Activated T-cell treated with anti-CD3 and anti-CD28 coated beads, Interleukin-2, amount 50 U/mL, for 24 hours (primary cell): Measurements from ENCODE around the gene VTN.

Experiments used
- DNase-seq: peaks from one replicate; pipeline ENCODE4 v3.0.0-alpha.2; 2020
- H3K27ac Mint-ChIP-seq: 2 replicates; pipeline ENCODE4 v1.8.0; 2020; ENCODE audit warnings: mild to moderate bottlenecking, mixed read lengths
- H3K27me3 Mint-ChIP-seq: 2 replicates; pipeline ENCODE4 v1.8.0; 2020; ENCODE audit warnings: mixed read lengths
- H3K36me3 Mint-ChIP-seq: 2 replicates; pipeline ENCODE4 v1.8.0; 2020; ENCODE audit warnings: low read depth, mixed read lengths
- H3K4me1 Mint-ChIP-seq: 2 replicates; pipeline ENCODE4 v1.8.0; 2020; ENCODE audit warnings: low read depth, mixed read lengths
- H3K4me3 Mint-ChIP-seq: 2 replicates; pipeline ENCODE4 v1.8.0; 2020; ENCODE audit warnings: mild to moderate bottlenecking, moderate library complexity, mixed read lengths
- H3K9me3 Mint-ChIP-seq: 2 replicates; pipeline ENCODE4 v1.8.0; 2020; ENCODE audit warnings: mixed read lengths

VTN gene

DNA sequence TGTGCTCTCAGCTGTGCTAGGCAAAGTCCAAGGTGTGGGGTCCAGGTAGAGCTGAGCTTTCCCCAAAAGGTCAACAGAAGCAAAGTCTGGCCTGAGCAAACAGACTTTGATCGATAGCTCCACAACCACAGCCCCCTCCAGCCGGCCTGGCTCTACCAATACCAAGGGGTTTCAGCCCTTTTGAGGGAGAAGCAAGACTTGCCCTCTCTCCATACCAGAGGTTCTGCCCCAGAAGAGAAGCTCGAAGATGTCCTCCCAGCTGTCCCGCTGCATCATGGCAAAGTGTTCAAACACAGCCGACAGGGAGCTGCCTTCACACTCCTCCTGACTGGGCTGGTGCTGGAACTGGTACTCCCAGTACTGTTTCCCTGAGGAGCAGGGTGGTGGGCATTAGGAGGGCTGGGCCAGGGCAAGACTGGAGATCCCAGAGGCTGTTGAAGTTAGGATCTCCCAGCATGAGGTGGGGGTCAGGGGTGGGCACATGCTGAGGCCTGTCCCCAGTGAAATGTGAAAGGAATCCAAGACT is 1.7 kb downstream of the VTN start:
- peak overlapping the region; percentile 59 for H3K27ac Mint-ChIP-seq
- DNase-seq: no peak
- H3K4me1 Mint-ChIP-seq: peaks cover 17% of the 10 kb centered on the region
- H3K9me3 Mint-ChIP-seq: no peaks in the 10 kb centered on the region
- no peaks in the 10 kb centered on the region for H3K27me3 Mint-ChIP-seq
- H3K36me3 Mint-ChIP-seq: peaks cover 32% of the 10 kb centered on the region
- H3K4me3 Mint-ChIP-seq: no peak overlapping the region

DNA sequence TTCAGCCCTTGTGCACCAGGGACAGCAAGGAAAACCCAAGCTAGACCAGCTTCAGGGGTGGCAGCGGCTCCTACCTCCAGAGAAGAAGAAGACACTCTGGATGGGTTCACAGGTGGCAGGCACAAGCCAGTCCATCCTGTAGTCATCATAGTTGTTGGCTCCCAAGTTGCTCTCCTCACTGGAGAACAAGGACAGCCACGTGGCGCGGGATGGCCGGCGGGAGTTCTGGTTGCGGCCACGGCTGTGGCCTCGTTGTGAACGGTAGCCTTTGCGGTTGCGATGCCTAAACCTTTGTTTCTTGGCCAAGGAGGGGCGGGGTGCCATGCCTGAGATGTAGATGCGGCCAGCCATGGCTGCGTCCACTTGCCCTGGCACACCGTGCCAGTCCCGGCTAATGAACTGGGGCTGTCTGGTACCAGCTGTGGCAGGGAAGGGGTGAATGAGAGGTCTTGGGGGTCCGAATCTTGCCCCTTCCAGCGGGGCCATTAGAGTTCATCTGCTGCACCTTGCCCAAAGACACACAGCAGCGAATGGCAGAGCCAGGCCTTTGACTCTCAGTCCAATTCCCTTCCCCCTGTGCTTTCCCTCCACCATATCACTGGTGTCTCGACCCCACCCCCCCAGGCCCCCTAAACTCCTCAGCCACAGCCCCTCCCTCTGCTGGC is 2.3 kb downstream of the VTN start:
- Mint-ChIP-seq H3K4me3 (no peak overlapping the region), H3K4me1 (peaks cover 11% of the 10 kb centered on the region), H3K27ac (peak overlapping the region; percentile 59), H3K9me3 (no peaks in the 10 kb centered on the region), H3K27me3 (no peaks in the 10 kb centered on the region), H3K36me3 (peaks cover 31% of the 10 kb centered on the region)
- no peak for DNase-seq

DNA sequence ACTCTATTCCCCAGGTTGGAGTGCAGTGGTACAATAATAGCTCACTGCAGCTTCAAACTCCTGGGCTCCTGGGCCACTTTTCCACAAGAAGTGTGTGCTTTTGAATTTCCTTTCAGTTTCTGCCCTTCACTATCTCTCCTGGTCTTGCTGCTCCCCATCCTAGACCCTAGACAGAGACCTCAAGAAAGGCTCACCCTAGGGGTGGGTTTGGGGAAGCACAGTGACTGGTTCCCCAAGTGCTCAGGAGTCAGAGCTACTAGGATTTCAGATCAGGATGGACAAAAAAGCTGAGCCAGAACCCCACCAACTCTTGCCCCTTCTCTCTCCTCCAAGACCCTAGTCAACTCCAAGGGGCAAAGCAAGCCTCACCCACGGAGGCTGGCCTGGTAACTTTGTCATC is 3.5 kb downstream of the VTN start:
- DNase-seq: no peak
- H3K27ac Mint-ChIP-seq: peak overlapping the region; percentile 51
- no peaks in the 10 kb centered on the region for H3K27me3 Mint-ChIP-seq
- no peaks in the 10 kb centered on the region for H3K9me3 Mint-ChIP-seq
- no peak overlapping the region for H3K4me3 Mint-ChIP-seq
- H3K36me3 Mint-ChIP-seq: peaks cover 37% of the 10 kb centered on the region
- H3K4me1 Mint-ChIP-seq: peaks cover 6% of the 10 kb centered on the region

DNA sequence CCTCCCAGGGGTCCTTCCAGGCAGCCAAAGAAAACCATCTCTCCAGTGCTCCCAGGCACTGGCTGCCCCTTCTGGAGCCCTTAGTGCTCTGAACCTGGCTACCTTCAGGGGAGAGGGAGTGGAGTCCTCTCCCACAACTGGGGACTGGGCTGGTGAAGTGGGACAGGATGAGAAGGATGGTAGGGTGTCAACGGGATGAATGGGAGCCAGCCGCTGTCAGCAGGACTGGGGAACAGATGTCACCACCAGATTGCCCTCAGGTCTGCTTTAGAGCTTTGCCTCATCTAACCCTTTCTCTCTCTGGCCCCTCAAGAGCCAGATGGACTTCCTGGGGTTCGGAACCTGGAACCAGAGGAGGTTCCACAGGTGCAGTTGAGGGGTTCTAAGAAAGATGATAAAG is 4.6 kb downstream of the VTN start:
- peaks cover 48% of the 10 kb centered on the region for H3K36me3 Mint-ChIP-seq
- H3K9me3 Mint-ChIP-seq: no peaks in the 10 kb centered on the region
- no peak overlapping the region for H3K27ac Mint-ChIP-seq
- no peak overlapping the region for H3K4me3 Mint-ChIP-seq
- no peak for DNase-seq
- H3K4me1 Mint-ChIP-seq: no peaks in the 10 kb centered on the region
- H3K27me3 Mint-ChIP-seq: no peaks in the 10 kb centered on the region

DNA sequence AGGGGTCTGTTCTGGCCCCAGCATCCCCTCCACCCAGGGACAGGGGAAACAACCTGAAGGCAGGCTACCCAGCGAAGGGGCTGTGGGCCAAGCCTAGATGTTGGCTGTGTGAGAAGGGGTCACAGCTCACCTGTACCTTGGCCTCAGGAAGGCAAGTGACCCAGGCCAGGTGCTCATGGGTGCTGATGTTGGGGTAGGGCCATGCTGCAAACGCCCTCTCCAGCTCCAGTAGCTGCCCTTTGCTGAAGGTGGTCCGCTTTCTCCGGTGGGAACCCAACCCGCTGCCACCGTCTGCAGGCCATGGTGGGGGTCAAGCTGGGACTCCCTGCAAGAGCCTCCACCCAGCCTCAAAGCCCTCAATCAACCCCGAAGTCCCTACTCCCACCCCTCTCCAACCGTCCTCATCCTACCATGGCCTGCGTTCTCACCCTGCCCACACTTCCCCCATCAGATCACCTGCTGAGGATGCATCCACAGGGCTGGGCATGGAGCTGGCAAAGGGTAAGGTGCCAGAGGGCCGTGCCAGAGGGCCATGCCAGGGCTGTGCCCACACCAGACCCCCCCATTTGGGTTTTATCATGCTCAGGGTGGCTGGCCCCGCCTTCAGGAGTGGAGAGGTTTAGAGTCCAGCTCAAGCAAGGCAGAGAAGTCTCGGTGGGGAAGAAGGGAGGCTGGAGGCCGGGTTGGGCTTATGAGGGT is 5.3 kb downstream of the VTN start, which contains the start of gene SEBOX:
Gene SEBOX, minus strand, starts transcription at position 535 of the 699 bp plus-strand sequence. Its CDS starts 48 bp downstream, at position 487.
- Mint-ChIP-seq H3K4me1 (no peaks in the 10 kb centered on the region), H3K27me3 (no peaks in the 10 kb centered on the region), H3K4me3 (no peak within 1 kb of the TSS), H3K36me3 (peaks cover 55% of the 10 kb centered on the region), H3K9me3 (no peaks in the 10 kb centered on the region), H3K27ac (no peak within 1 kb of the TSS)
- no peak for DNase-seq

DNA sequence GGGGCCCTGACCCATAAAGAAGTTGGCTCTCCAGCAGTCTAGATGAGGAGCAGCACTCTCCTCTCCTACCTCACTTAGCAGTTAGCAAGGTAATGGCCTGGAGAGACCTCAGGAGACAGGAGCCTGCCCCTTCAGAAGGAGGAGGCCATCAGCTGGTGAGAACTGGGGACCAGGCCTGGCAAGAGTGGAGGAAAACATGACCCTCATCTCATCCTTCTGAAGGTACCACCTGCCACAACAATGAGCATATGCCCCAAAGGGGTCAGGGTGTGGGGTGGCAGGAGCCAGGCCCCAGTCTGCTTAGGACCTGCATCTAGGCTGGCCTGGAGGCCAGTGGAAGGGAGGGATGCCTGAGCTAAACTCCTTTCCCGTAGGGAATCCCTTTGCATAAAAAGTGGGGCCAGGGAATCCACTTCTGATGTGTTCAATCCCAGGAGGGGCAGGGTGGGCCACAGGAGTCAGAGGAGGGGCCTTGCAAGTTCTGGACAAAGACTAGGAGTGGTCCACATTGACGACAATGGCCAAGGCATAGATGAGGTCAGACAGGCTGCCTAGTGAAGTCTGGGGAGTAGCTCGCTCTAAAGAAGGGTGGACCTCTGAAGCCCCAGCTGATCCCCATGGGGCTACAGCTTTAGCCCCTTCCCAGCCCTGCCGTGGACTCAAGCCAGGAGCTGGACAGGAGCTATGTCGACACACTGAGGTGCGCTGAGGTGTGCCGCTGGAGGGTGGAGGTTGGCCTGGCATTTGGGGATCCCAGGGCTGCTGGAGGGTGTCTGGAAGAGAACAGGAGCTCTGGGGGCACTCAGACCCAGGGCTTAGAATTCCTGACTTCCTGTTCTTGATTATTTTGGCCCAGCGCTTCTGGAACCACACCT is 6.1 kb downstream of the VTN start:
- Mint-ChIP-seq H3K27ac (peak overlapping the region; percentile 37), H3K27me3 (no peaks in the 10 kb centered on the region), H3K4me3 (no peak overlapping the region), H3K36me3 (peaks cover 61% of the 10 kb centered on the region), H3K4me1 (peaks cover 3% of the 10 kb centered on the region), H3K9me3 (no peaks in the 10 kb centered on the region)
- DNase-seq: no peak

DNA sequence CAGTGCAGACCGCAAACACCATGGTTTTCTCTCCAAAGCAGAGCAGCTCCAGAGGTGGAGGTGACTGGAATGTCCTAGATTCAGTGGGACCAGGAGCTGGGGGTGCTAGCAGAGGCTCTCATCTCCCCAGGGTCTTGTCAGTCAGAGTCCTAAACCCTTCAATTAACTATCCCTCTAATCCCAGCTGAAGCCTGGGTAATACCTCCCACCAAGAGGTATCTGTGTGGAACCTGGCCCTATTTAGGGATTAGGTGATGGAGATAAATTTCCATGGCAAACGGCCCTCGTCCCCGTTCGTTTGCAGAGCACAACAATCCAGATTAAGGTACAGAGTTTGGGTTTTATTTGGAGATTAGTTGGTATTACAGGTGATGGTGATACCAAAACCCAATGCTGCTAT is 6.9 kb downstream of the VTN start:
- no peak for DNase-seq
- peaks cover 63% of the 10 kb centered on the region for H3K36me3 Mint-ChIP-seq
- no peaks in the 10 kb centered on the region for H3K27me3 Mint-ChIP-seq
- H3K4me1 Mint-ChIP-seq: peaks cover 12% of the 10 kb centered on the region
- no peaks in the 10 kb centered on the region for H3K9me3 Mint-ChIP-seq
- H3K27ac Mint-ChIP-seq: no peak overlapping the region
- no peak overlapping the region for H3K4me3 Mint-ChIP-seq

DNA sequence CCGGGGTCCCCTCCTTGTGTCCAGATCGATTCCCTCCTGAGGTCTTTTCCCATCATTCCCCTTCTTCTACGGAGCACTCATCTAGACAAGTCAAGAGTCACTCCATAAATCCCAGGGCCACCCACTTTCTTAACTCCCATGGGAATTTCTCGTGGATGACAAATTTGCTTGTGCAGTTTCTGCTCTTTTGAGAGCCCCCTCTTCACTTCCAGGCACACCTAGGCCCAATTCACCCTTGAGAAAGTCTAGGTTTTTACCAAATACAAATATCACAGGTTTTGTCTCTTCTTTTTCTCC is 12.3 kb downstream of the VTN start:
- Mint-ChIP-seq H3K27ac (peak overlapping the region; percentile 97), H3K4me1 (peaks cover 36% of the 10 kb centered on the region), H3K27me3 (no peaks in the 10 kb centered on the region), H3K9me3 (no peaks in the 10 kb centered on the region), H3K4me3 (peak overlapping the region; percentile 99), H3K36me3 (peaks cover 81% of the 10 kb centered on the region)
- no peak for DNase-seq

DNA sequence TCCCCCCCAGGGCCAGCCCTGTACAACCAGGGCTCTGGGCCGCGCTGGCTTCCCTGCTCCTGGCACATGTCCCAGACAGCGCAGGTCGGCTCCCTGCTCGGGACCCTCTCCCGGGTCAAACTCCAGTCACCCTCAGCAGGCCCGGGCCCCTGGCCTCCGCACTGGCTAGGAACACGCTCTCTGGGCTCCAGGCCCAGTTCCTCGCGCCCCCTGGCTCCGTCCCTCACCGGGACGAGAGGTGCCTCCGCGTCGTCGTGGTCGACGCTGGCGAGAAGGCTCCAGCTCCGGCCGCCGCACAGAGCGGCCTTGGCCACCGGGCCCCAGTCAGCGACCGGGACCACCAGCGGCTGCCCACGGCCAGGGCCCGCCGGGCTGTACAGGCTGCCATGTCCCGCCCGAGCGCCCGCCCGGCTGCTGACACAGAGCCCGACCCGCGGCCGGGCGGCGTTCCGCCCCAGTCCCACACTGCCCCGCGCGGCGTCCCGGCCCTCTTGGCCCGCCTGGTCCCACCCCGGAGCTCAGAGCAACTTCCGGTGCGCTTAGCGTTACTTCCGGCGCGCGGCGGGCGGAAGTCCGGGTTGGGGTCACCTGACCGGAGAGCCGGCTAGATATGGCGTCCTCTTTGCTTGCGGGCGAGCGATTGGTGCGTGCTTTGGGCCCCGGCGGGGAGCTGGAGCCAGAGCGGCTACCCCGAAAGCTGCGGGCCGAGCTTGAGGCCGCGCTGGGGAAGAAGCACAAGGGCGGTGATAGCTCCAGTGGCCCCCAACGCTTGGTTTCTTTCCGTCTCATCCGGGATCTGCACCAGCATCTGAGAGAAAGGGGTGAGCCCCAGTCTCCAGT is 12.8 kb downstream of the VTN start, which contains the start of gene POLDIP2:
Gene POLDIP2, minus strand, starts transcription at position 467 of the 840 bp plus-strand sequence. Its CDS starts 79 bp downstream, at position 388.
- Mint-ChIP-seq H3K9me3 (no peaks in the 10 kb centered on the region), H3K27me3 (no peaks in the 10 kb centered on the region), H3K27ac (peak within 1 kb of the TSS; percentile 97), H3K36me3 (peaks cover 82% of the 10 kb centered on the region), H3K4me3 (peak within 1 kb of the TSS; percentile 99), H3K4me1 (peaks cover 36% of the 10 kb centered on the region)
- DNase-seq: peak; percentile 97

DNA sequence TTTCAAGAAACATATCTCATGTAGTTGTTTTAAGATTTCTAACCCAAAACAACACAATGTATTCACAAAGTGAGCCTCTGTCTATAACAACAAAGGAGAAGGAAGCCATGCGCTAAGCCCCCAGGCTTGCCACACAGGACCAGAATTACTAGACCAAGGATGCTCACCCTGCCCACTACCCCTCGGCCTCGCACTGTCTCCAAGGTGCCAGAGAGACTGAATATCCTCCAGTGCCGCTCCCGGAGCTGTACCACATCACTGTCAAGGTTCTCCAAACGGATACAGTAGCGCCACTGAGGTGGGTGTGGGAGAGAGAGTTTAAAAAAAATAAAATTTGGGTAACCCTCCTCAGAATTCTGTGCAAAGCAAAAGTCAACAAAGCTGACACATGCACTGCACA is 19.8 kb downstream of the VTN start:
- Mint-ChIP-seq H3K4me3 (no peak overlapping the region), H3K9me3 (no peaks in the 10 kb centered on the region), H3K27ac (no peak overlapping the region), H3K4me1 (peaks cover 5% of the 10 kb centered on the region), H3K36me3 (peaks cover 97% of the 10 kb centered on the region), H3K27me3 (no peaks in the 10 kb centered on the region)
- DNase-seq: no peak

DNA sequence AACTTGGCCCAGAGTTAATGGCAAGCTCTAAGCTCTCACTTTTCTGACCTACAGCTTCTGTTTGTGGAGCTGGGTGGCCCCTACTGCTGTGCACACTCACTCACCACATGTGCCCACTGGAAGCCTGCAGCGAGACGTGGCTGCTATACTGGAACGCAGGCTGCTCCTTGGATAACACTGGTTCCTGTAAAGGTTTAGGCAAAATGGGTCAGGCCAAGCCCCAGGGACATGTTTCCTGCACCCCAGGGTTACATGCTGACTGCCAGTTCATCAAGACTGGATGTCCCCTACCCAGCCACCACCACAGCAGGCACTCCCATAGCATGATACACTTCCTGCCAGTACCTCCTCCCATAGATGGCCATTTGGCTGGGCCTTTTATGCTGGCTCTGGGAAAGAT is 21.1 kb downstream of the VTN start:
- no peaks in the 10 kb centered on the region for H3K9me3 Mint-ChIP-seq
- no peak for DNase-seq
- peaks cover 98% of the 10 kb centered on the region for H3K36me3 Mint-ChIP-seq
- H3K27ac Mint-ChIP-seq: no peak overlapping the region
- H3K27me3 Mint-ChIP-seq: no peaks in the 10 kb centered on the region
- no peaks in the 10 kb centered on the region for H3K4me1 Mint-ChIP-seq
- no peak overlapping the region for H3K4me3 Mint-ChIP-seq

DNA sequence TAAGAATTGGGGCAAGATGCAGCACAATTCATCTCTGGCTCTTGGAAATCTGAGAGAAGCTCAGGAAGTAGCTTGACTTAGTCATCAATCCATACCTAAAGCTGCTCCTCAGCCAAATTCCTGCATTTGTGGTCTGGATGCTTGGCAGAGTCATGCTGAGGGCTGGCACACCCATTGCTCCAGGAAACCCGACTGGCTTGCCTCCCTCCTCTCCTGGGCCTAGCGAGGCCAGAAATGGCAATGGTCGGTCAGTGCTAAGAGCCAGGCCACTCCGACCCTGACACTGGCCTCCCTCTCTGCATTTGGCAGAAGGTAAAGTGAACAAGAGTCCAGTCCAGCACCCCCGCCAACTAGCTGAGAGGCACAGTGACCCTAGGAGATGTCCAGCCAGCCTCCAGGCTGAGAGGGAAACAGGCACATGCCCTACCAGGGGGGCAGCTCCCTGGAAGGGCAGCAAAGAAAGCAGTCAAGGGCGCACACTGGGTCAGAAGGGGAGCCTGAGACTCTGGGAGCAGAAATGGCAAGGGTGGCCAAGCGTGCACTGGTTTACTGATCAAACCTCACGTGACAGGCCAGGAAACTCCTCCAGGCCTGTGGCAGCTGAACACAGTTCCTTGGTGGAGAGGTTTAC is 22.7 kb downstream of the VTN start:
- peak overlapping the region; percentile 66 for H3K27ac Mint-ChIP-seq
- H3K4me1 Mint-ChIP-seq: peaks cover 2% of the 10 kb centered on the region
- H3K4me3 Mint-ChIP-seq: no peak overlapping the region
- no peak for DNase-seq
- no peaks in the 10 kb centered on the region for H3K9me3 Mint-ChIP-seq
- peaks cover 97% of the 10 kb centered on the region for H3K36me3 Mint-ChIP-seq
- no peaks in the 10 kb centered on the region for H3K27me3 Mint-ChIP-seq

DNA sequence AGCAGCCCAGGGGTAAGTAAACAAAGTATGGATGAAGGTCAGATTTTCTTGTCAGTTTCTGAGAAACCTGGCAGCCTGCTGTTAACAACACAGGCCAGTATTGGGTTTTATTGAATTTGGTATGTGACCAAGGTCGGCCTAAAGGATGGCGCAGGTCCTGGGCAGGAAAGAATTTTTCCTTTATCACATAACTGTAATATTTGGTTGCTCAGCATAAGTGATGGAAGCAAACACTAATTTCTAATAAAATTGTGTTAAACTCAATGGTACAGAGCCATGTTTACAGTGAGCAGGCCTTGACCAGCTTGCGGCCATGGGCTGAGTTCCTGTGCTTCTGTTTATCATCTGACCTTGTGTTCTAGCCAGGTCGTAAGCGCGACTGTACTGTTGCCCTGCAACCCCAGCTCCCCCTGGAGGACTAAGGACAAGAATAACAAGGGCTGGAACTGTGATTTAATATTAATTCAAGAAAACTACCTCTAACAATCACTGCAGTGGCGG is 23.3 kb downstream of the VTN start:
- no peak for DNase-seq
- no peaks in the 10 kb centered on the region for H3K27me3 Mint-ChIP-seq
- H3K4me1 Mint-ChIP-seq: peaks cover 2% of the 10 kb centered on the region
- peaks cover 97% of the 10 kb centered on the region for H3K36me3 Mint-ChIP-seq
- H3K9me3 Mint-ChIP-seq: no peaks in the 10 kb centered on the region
- H3K27ac Mint-ChIP-seq: no peak overlapping the region
- H3K4me3 Mint-ChIP-seq: no peak overlapping the region
